Stimulated activated naive CD8-positive, alpha-beta T cell treated with anti-CD3 and anti-CD28 coated beads, Interleukin-15, Interleukin-2, amounts not matched to agents 100 U/mL and 50 U/mL, for 24 hours (primary cell): ENCODE results near the gene GTF3C6.
A peak's percentile ranks its signal among the peaks of the same experiment; 100 is the strongest.
"Not testable (repeated sequence)": the region's sequence is repeated elsewhere in the genome, so short reads cannot be mapped to it uniquely, and the experiment has no call there.

Experiments used
- ATAC-seq: fragments of 150-1000 bp; cut with Tn5 transposase; one replicate; pipeline ENCODE4 v1.10.0; 2021
- DNase-seq: peaks from one replicate; pipeline ENCODE4 v3.0.0; 2021

The GTF3C6 gene

GRCh38 chr6:110958329-110959192 lies at the start of gene GTF3C6:
GTF3C6 (plus strand) TSS chr6:110958706; CDS start chr6:110958770, 64 bp downstream.
- ATAC-seq (peak; percentile 98), DNase-seq (peak; percentile 92)

- ATAC-seq = no peak
- DNase-seq = no peak
These were observed 27.7 kb upstream of the GTF3C6 start for GRCh38 chr6:110930781-110931180.

- DNase-seq = no peak
- ATAC-seq = no peak
These were observed 24.6 kb upstream of the GTF3C6 start for GRCh38 chr6:110933912-110934311.

- DNase-seq = no peak
- no peak for ATAC-seq
These were observed 24.1 kb upstream of the GTF3C6 start for GRCh38 chr6:110934381-110934898.

GRCh38 chr6:110935171-110935570 lies 23.3 kb upstream of the GTF3C6 start:
- ATAC-seq (no peak), DNase-seq (no peak)

GRCh38 chr6:110938171-110938570 lies 20.3 kb upstream of the GTF3C6 start:
- DNase-seq (no peak), ATAC-seq (no peak)

GRCh38 chr6:110939429-110940200 lies 18.9 kb upstream of the GTF3C6 start:
- DNase-seq (no peak), ATAC-seq (peak; percentile 41)

- DNase-seq (peak; percentile 32), ATAC-seq (peak; percentile 99)
These were observed 13.8 kb upstream of the GTF3C6 start for GRCh38 chr6:110944681-110945151.

GRCh38 chr6:110946498-110946897 lies 12.0 kb upstream of the GTF3C6 start:
- no peak for ATAC-seq

GRCh38 chr6:110949679-110950285 lies 8.7 kb upstream of the GTF3C6 start:
- no peak for DNase-seq

More at GRCh38 chr6:110946498-110946897, 12.0 kb upstream of the GTF3C6 start:
- DNase-seq = no peak

GRCh38 chr6:110950440-110950839 lies 8.1 kb upstream of the GTF3C6 start:
- DNase-seq = no peak
- ATAC-seq = no peak

More at GRCh38 chr6:110949679-110950285, 8.7 kb upstream of the GTF3C6 start:
- no peak for ATAC-seq

- no peak for ATAC-seq
These were observed 7.5 kb upstream of the GTF3C6 start for GRCh38 chr6:110951008-110951407.

GRCh38 chr6:110951986-110952794 lies 6.3 kb upstream of the GTF3C6 start:
- ATAC-seq (no peak), DNase-seq (no peak)

More at GRCh38 chr6:110951008-110951407, 7.5 kb upstream of the GTF3C6 start:
- DNase-seq = no peak

- ATAC-seq = no peak
- no peak for DNase-seq
These were observed 4.7 kb upstream of the GTF3C6 start for GRCh38 chr6:110953633-110954303.

- ATAC-seq = no peak
- no peak for DNase-seq
These were observed 1.5 kb downstream of the GTF3C6 start for GRCh38 chr6:110960014-110960390.

- ATAC-seq, DNase-seq: not testable (repeated sequence)
These were observed 4.1 kb downstream of the GTF3C6 start for GRCh38 chr6:110962636-110963035.

GRCh38 chr6:110965629-110966229 lies 7.2 kb downstream of the GTF3C6 start:
- ATAC-seq (no peak), DNase-seq (no peak)

GRCh38 chr6:110968661-110969060 lies 10.2 kb downstream of the GTF3C6 start:
- not testable (repeated sequence) for ATAC-seq, DNase-seq

GRCh38 chr6:110971468-110971867 lies 13.0 kb downstream of the GTF3C6 start:
- no peak for ATAC-seq
- DNase-seq = no peak

- DNase-seq (no peak), ATAC-seq (no peak)
These were observed 18.1 kb downstream of the GTF3C6 start for GRCh38 chr6:110976575-110976974.
